ENCODE measurements around the gene BORCS5. TPM values are rescaled to one million over a fixed set of nuclear protein-coding genes. Genes with fewer than 3 reads are reported as not detected.

The BORCS5 gene
- total and polyA plus RNA-seq, 2 experiments from 2014 or later = 11.3 to 12.6 TPM

- Histone ChIP-seq H3K27me3 (ENCODE audit: insufficient read depth) (no peaks in the 10 kb centered on the region), H3K79me2 (replicated peaks; ENCODE audit: insufficient read depth) (no peaks in the 10 kb centered on the region; the same call in 1 of the 2 replicates), H3K9me2 (ENCODE audit: insufficient read depth) (no peaks in the 10 kb centered on the region), H4K20me1 (replicated peaks; ENCODE audit: insufficient read depth) (no peaks in the 10 kb centered on the region), H3K36me3 (ENCODE audit: insufficient read depth) (no peaks in the 10 kb centered on the region), H3K27ac (ENCODE audit: low read depth) (0 out of 2 replicates have a peak overlapping the region, but pooled peaks have one; percentile 46), H2AFZ (no peak overlapping the region), H3K4me1 (ENCODE audit: insufficient read depth) (peaks cover 24% of the 10 kb centered on the region), H3K4me2 (peak overlapping the region; percentile 44), H3F3A (replicated peaks; ENCODE audit: low read depth) (no peaks in the 10 kb centered on the region), H3K4me3 (no peak overlapping the region)
- Mint-ChIP-seq H3K4me1 (peaks cover 29% of the 10 kb centered on the region), H3K27ac (peak overlapping the region; percentile 8; the same call in 1 of the 2 replicates), H3K36me3 (ENCODE audit: low read depth) (peaks cover 15% of the 10 kb centered on the region), H3K9me3 (no peaks in the 10 kb centered on the region; the same call in 2 of the 3 replicates), H3K4me3 (no peak overlapping the region), H3K27me3 (ENCODE audit: insufficient read depth, low read depth, poor library complexity) (no peaks in the 10 kb centered on the region)
- no peak for DNase-seq (ENCODE audit: low spot score)
- TF ChIP-seq EZH2phosphoT487 (IDR thresholded peaks at IDR 0.05; ENCODE audit: unreplicated experiment) (no peak), ETS1 (IDR thresholded peaks at IDR 0.05) (no peak), STAT1 (IDR thresholded peaks at IDR 0.05; ENCODE audit: unreplicated experiment) (no peak), JUNB (IDR thresholded peaks at IDR 0.05; ENCODE audit: unreplicated experiment) (no peak), REST (IDR thresholded peaks at IDR 0.05; ENCODE audit: unreplicated experiment) (no peak), NANOG (IDR thresholded peaks at IDR 0.05; ENCODE audit: borderline replicate concordance) (no peak)
- TF ChIP-seq, protein P1, sequence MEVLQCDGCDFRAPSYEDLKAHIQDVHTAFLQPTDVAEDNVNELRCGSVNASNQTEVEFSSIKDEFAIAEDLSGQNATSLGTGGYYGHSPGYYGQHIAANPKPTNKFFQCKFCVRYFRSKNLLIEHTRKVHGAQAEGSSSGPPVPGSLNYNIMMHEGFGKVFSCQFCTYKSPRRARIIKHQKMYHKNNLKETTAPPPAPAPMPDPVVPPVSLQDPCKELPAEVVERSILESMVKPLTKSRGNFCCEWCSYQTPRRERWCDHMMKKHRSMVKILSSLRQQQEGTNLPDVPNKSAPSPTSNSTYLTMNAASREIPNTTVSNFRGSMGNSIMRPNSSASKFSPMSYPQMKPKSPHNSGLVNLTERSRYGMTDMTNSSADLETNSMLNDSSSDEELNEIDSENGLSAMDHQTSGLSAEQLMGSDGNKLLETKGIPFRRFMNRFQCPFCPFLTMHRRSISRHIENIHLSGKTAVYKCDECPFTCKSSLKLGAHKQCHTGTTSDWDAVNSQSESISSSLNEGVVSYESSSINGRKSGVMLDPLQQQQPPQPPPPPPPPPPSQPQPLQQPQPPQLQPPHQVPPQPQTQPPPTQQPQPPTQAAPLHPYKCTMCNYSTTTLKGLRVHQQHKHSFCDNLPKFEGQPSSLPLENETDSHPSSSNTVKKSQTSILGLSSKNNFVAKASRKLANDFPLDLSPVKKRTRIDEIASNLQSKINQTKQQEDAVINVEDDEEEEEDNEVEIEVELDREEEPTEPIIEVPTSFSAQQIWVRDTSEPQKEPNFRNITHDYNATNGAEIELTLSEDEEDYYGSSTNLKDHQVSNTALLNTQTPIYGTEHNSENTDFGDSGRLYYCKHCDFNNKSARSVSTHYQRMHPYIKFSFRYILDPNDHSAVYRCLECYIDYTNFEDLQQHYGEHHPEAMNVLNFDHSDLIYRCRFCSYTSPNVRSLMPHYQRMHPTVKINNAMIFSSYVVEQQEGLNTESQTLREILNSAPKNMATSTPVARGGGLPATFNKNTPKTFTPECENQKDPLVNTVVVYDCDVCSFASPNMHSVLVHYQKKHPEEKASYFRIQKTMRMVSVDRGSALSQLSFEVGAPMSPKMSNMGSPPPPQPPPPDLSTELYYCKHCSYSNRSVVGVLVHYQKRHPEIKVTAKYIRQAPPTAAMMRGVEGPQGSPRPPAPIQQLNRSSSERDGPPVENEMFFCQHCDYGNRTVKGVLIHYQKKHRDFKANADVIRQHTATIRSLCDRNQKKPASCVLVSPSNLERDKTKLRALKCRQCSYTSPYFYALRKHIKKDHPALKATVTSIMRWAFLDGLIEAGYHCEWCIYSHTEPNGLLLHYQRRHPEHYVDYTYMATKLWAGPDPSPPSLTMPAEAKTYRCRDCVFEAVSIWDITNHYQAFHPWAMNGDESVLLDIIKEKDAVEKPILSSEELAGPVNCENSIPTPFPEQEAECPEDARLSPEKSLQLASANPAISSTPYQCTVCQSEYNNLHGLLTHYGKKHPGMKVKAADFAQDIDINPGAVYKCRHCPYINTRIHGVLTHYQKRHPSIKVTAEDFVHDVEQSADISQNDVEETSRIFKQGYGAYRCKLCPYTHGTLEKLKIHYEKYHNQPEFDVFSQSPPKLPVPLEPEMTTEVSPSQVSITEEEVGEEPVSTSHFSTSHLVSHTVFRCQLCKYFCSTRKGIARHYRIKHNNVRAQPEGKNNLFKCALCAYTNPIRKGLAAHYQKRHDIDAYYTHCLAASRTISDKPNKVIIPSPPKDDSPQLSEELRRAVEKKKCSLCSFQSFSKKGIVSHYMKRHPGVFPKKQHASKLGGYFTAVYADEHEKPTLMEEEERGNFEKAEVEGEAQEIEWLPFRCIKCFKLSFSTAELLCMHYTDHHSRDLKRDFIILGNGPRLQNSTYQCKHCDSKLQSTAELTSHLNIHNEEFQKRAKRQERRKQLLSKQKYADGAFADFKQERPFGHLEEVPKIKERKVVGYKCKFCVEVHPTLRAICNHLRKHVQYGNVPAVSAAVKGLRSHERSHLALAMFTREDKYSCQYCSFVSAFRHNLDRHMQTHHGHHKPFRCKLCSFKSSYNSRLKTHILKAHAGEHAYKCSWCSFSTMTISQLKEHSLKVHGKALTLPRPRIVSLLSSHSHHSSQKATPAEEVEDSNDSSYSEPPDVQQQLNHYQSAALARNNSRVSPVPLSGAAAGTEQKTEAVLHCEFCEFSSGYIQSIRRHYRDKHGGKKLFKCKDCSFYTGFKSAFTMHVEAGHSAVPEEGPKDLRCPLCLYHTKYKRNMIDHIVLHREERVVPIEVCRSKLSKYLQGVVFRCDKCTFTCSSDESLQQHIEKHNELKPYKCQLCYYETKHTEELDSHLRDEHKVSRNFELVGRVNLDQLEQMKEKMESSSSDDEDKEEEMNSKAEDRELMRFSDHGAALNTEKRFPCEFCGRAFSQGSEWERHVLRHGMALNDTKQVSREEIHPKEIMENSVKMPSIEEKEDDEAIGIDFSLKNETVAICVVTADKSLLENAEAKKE (CRISPR knock-in tag; IDR thresholded peaks at IDR 0.05) = no peak
- TF ChIP-seq, protein P2, sequence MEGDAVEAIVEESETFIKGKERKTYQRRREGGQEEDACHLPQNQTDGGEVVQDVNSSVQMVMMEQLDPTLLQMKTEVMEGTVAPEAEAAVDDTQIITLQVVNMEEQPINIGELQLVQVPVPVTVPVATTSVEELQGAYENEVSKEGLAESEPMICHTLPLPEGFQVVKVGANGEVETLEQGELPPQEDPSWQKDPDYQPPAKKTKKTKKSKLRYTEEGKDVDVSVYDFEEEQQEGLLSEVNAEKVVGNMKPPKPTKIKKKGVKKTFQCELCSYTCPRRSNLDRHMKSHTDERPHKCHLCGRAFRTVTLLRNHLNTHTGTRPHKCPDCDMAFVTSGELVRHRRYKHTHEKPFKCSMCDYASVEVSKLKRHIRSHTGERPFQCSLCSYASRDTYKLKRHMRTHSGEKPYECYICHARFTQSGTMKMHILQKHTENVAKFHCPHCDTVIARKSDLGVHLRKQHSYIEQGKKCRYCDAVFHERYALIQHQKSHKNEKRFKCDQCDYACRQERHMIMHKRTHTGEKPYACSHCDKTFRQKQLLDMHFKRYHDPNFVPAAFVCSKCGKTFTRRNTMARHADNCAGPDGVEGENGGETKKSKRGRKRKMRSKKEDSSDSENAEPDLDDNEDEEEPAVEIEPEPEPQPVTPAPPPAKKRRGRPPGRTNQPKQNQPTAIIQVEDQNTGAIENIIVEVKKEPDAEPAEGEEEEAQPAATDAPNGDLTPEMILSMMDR (conservative IDR thresholded peaks at IDR 0.05; ENCODE audit: low read depth in 2 of 2) = peak; percentile 25 to 54; a peak in 3 of 4 replicates
- peak; percentile 33 for ATAC-seq
Measured at GRCh38 chr12:12398026-12398859, 41.4 kb downstream of the BORCS5 start.
